Neutrophil (primary cell): ENCODE results near the gene ZXDC.

Experiments
- H3K27ac ChIP-seq: fragments of 200-600 bp; sonication (generic); 2 replicates; pipeline ENCODE4 v1.5.1; 2016; ENCODE audit warnings: mild to moderate bottlenecking, moderate library complexity
- H3K27me3 ChIP-seq: fragments of 200-600 bp; sonication (generic); 2 replicates; pipeline ENCODE4 v1.6.0; 2016; ENCODE audit warnings: mild to moderate bottlenecking
- H3K36me3 ChIP-seq: fragments of 200-600 bp; sonication (generic); 2 replicates; pipeline ENCODE4 v1.5.1; 2017
- H3K4me1 ChIP-seq, 2 experiments: fragments of 200-600 bp in 1 of 2; sonication (generic) in 1 of 2; 1 replicate in 1 of 2; 2 replicates in 1 of 2; pipeline versions ENCODE4 v1.5.1 to v1.6.1; 2013 to 2016; ENCODE audit warnings: low read depth in 1 of 2, low read length in 1 of 2, mild to moderate bottlenecking in 1 of 2, moderate library complexity in 1 of 2; ENCODE audit not compliant: control insufficient read depth in 1 of 2, insufficient read depth in 1 of 2
- H3K4me3 ChIP-seq, 2 experiments: fragments of 200-600 bp in 1 of 2; sonication (generic) in 1 of 2; 1 replicate in 1 of 2; 2 replicates in 1 of 2; pipeline ENCODE4 v1.5.1; 2013 to 2016; ENCODE audit warnings: low read depth in 1 of 2, low read length in 1 of 2, mild to moderate bottlenecking in 1 of 2, moderate library complexity in 1 of 2
- H3K9me3 ChIP-seq: fragments of 200-600 bp; sonication (generic); 2 replicates; pipeline ENCODE4 v1.5.1; 2016
- TF ChIP-seq, protein P1 (sequence below): fragments of 200-600 bp; sonication (generic); IDR thresholded peaks from 2 replicates; pipeline ENCODE4 v1.5.1; 2016; ENCODE audit warnings: antibody characterized with exemption

The ZXDC gene

DNA sequence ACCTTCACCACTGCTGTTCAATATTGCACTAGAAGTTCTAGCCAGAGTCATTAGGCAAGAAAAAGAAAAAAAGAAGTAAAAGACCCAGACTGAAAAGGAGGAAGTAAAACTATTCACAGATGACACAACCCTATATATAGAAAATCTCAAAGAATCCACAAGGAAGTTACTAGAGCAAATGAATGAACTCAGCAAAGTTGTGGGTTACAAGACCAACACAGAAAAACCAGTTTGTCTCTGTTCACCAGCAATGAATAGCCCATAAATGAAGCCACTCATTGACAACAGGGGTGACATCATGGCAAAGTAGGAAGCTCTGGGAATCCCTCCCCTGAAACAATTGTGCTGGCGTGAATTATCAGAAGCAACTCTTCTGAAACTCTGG is 76.3 kb downstream of the ZXDC start:
- Histone ChIP-seq H3K4me3 (no peak overlapping the region), H3K27ac (no peak overlapping the region), H3K4me1 (no peaks in the 10 kb centered on the region), H3K36me3 (no peaks in the 10 kb centered on the region), H3K9me3 (no peaks in the 10 kb centered on the region), H3K27me3 (peaks cover 40% of the 10 kb centered on the region)
- TF ChIP-seq, protein P1, sequence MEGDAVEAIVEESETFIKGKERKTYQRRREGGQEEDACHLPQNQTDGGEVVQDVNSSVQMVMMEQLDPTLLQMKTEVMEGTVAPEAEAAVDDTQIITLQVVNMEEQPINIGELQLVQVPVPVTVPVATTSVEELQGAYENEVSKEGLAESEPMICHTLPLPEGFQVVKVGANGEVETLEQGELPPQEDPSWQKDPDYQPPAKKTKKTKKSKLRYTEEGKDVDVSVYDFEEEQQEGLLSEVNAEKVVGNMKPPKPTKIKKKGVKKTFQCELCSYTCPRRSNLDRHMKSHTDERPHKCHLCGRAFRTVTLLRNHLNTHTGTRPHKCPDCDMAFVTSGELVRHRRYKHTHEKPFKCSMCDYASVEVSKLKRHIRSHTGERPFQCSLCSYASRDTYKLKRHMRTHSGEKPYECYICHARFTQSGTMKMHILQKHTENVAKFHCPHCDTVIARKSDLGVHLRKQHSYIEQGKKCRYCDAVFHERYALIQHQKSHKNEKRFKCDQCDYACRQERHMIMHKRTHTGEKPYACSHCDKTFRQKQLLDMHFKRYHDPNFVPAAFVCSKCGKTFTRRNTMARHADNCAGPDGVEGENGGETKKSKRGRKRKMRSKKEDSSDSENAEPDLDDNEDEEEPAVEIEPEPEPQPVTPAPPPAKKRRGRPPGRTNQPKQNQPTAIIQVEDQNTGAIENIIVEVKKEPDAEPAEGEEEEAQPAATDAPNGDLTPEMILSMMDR: no peak

DNA sequence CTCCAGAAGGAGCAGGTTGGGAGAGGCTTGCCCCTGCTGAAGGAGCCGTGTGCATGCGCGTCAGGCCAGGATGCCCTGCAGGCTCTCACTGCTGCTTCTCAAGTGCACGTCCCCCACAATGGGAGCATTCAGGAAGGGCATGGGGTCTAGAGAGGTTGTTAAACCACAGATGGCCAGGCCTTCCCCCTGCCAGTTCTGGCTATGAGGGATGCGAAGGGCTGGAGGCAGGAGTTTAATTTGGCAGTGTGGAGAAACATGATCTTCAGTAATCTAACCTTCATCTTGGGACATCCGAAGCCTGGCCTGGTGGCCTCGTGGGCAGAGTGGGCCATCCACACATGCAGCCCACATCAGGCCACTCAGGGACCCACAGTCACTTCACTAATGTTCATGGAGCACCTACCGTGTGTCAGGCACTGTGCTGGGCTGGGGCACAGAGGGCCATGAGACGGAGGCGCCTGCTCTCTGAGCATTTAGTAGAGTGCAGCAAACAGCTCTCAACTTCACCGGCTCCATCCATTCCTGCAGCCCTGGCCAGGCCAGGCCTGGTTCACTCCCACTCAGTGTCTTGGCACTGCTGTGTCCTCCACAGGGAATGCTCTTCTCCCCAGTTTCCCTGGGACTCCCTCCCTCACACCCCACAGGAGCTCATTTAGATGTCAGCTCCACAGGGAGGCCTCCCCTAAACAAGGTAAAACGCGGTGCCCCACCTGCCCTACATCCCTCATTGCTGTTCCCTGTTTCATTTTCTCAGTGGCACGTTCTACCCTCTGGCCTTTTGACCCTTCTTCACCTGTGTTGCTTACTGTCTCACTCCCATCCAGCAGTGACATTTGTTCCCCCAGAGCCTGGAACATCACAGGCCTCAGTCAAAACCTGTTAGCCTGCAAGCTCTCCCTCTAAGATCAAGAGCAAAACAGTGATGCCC is 77.0 kb downstream of the ZXDC start:
- H3K27me3 ChIP-seq: peaks cover 46% of the 10 kb centered on the region
- no peaks in the 10 kb centered on the region for H3K4me1 ChIP-seq
- TF ChIP-seq, protein P1: no peak
- H3K36me3 ChIP-seq: no peaks in the 10 kb centered on the region
- H3K27ac ChIP-seq: no peak overlapping the region
- H3K9me3 ChIP-seq: no peaks in the 10 kb centered on the region
- H3K4me3 ChIP-seq: no peak overlapping the region

DNA sequence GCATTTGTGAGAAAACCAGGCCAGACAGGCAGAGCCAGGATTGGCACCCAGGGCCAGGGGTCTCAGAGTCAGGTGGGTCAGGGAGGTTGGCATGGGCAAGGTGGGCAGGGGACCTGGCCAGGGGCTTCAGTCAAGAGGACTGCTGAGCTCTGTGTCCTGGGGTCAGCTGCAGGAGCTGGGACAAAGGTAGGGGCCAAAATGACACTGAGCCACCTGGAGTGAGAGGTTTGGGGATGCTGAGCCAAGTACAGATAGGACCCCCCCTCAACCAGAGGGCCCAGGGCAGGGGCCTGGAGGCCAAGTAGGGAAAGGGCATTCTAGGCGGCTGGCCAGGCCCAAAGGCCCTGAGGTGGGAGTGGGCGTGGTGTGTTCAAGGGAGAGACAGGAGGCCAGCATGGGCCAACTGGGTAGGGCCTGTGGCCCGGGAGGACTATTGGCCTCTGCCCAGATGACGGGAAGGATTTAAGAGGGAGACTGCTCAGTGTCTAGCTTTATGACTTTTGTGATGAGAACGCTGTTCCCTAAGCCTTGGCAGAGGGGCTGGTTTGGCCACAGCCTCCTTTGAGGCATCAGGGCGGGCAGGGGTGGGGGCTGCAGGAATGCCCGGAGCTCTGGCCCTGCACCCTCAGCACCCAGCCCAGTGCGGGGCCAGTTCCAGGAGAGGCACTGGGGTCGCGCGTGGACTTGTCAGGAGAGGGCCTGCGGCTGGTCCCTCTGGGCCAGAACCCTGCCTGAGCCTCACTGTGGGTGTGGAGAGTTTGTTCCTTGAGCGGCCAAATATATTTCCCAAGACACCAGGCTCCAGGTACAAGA is 77.9 kb downstream of the ZXDC start:
- no peaks in the 10 kb centered on the region for H3K9me3 ChIP-seq
- no peaks in the 10 kb centered on the region for H3K36me3 ChIP-seq
- no peak overlapping the region for H3K27ac ChIP-seq
- H3K4me1 ChIP-seq: no peaks in the 10 kb centered on the region
- TF ChIP-seq, protein P1: no peak
- H3K4me3 ChIP-seq: no peak overlapping the region
- H3K27me3 ChIP-seq: peaks cover 55% of the 10 kb centered on the region

DNA sequence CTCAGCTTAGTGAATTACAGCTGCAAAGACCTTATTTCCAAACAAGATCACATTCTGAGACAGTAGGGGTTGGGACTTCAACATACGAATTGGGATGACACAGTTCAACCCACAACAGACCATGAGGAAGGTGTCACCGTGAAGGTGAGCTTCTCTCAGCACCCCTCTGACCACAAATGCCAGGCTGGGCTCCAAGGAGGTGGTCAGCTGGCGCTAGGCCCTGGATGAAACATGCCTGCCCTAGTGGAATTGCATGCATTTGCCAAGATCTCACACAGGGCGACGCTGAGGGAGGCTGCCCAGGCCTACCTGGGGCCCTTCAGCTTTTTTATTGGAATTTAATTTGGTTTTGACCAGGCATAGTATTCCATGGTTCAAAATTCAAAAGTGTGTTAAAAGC is 79.2 kb downstream of the ZXDC start:
- H3K4me1 ChIP-seq: no peaks in the 10 kb centered on the region
- H3K9me3 ChIP-seq: no peaks in the 10 kb centered on the region
- TF ChIP-seq, protein P1: no peak
- H3K36me3 ChIP-seq: no peaks in the 10 kb centered on the region
- H3K4me3 ChIP-seq: no peak overlapping the region
- H3K27ac ChIP-seq: no peak overlapping the region
- peaks cover 61% of the 10 kb centered on the region for H3K27me3 ChIP-seq

DNA sequence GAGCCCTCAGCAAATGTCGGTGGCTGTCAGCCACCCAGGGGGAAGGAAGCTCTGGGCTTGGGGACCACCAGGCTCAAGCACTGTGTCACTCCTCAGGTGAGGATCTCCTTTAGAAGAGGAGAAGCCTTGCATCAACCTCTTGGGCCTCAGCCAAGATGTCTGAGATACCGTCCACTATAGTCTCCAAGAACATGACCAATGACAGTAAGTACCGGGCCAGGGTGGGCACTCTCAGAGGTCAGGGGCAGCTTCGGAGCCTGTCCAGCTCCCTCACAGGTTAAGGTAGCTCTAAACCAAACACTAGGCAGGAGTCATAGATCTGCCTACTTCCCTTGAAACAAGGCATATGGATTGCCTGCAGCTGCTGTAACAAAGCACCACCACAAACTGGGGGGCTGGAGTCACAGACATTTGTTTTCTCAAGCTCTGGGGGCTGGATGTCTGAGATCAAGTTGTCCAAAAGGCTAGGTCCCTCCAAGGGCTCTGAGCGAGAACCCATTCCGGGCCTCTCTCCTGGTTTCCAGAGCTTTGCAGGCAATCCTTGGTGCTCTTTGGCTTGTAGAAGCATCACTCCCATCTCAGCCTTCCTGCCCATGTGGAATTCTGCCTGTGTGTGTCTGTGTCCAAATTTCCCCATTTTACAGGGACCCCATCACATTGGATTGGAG is 79.7 kb downstream of the ZXDC start:
- TF ChIP-seq, protein P1: no peak
- Histone ChIP-seq H3K4me1 (no peaks in the 10 kb centered on the region), H3K9me3 (no peaks in the 10 kb centered on the region), H3K27me3 (peaks cover 65% of the 10 kb centered on the region), H3K27ac (no peak overlapping the region), H3K36me3 (no peaks in the 10 kb centered on the region), H3K4me3 (no peak overlapping the region)
